OCI-LY1 (cell line): Measurements from ENCODE around the gene SNU13.
"Not testable (repeated sequence)": the region's sequence is repeated elsewhere in the genome, so short reads cannot be mapped to it uniquely, and the experiment has no call there.

Source experiments
- H2AFZ ChIP-seq: fragments of 200-600 bp; sonication (generic), shearing (Covaris generic); 2 replicates; pipeline ENCODE4 v1.6.0; 2014; ENCODE audit warnings: antibody characterized with exemption, mild to moderate bottlenecking, low read length
- H3F3A ChIP-seq: fragments of 200-600 bp; sonication (generic), shearing (Covaris generic); 2 replicates; pipeline ENCODE4 v1.6.0; 2014; ENCODE audit warnings: mild to moderate bottlenecking, antibody characterized with exemption, low read length, moderate library complexity; ENCODE audit not compliant: insufficient read depth
- H3K27ac ChIP-seq: fragments of 200-600 bp; sonication (generic); 2 replicates; pipeline ENCODE4 v1.5.1; 2014; ENCODE audit warnings: low read length, mixed run types, mild to moderate bottlenecking, low read depth; ENCODE audit not compliant: poor library complexity, severe bottlenecking
- H3K27me3 ChIP-seq: fragments of 200-600 bp; sonication (generic); 2 replicates; pipeline ENCODE4 v1.6.0; 2014; ENCODE audit warnings: antibody characterized with exemption, mild to moderate bottlenecking, low read length, moderate library complexity; ENCODE audit not compliant: insufficient read depth
- H3K36me3 ChIP-seq: fragments of 200-600 bp; sonication (generic); 2 replicates; pipeline ENCODE4 v1.6.1; 2014; ENCODE audit warnings: mild to moderate bottlenecking, antibody characterized with exemption, low read length, moderate library complexity, mixed read lengths; ENCODE audit not compliant: insufficient read depth
- H3K4me1 ChIP-seq: fragments of 200-600 bp; sonication (generic); 2 replicates; pipeline ENCODE4 v1.5.1; 2014; ENCODE audit warnings: mild to moderate bottlenecking, low read length, moderate library complexity; ENCODE audit not compliant: insufficient read depth, severe bottlenecking
- H3K4me2 ChIP-seq: fragments of 200-600 bp; sonication (generic), shearing (Covaris generic); 2 replicates; pipeline ENCODE4 v1.6.1; 2014; ENCODE audit warnings: low read length
- H3K4me3 ChIP-seq: fragments of 200-600 bp; sonication (generic); 2 replicates; pipeline ENCODE4 v1.5.1; 2014; ENCODE audit warnings: low read length, low read depth, mild to moderate bottlenecking, mixed read lengths; ENCODE audit not compliant: poor library complexity, severe bottlenecking
- H3K79me2 ChIP-seq: fragments of 200-600 bp; shearing (Covaris generic); 2 replicates; pipeline ENCODE4 v1.6.1; 2016; ENCODE audit warnings: mixed run types, low read length, mixed read lengths; ENCODE audit not compliant: insufficient read depth
- H3K9ac ChIP-seq: fragments of 200-600 bp; sonication (generic), shearing (Covaris generic); 2 replicates; pipeline ENCODE4 v1.6.1; 2014; ENCODE audit warnings: mild to moderate bottlenecking, low read length, mixed read lengths
- H3K9me2 ChIP-seq: fragments of 200-600 bp; sonication (generic), shearing (Covaris generic); 2 replicates; pipeline ENCODE4 v1.6.1; 2014; ENCODE audit warnings: low read depth, mild to moderate bottlenecking, low read length, mixed read lengths
- H3K9me3 ChIP-seq: fragments of 200-600 bp; shearing (Covaris generic); 2 replicates; pipeline ENCODE4 v1.6.1; 2014; ENCODE audit warnings: low read length, mixed read lengths
- H4K20me1 ChIP-seq: fragments of 200-600 bp; sonication (generic), shearing (Covaris generic); 2 replicates; pipeline ENCODE4 v1.6.0; 2016; ENCODE audit warnings: mild to moderate bottlenecking, low read length; ENCODE audit not compliant: insufficient read depth
- EZH2 ChIP-seq: fragments of 200-600 bp; sonication (generic), shearing (Covaris generic); IDR thresholded peaks from 2 replicates; pipeline ENCODE4 v1.8.0; 2017; ENCODE audit warnings: borderline replicate concordance, mixed run types, mild to moderate bottlenecking, antibody characterized with exemption, low read length, moderate library complexity, mixed read lengths
- TF ChIP-seq, protein P1 (sequence below): fragments of 200-600 bp; sonication (generic), shearing (Covaris generic); IDR thresholded peaks from 2 replicates; pipeline ENCODE4 v1.5.1; 2017; ENCODE audit warnings: mild to moderate bottlenecking, antibody characterized with exemption, low read length, moderate library complexity, mixed read lengths

SNU13 gene

DNA sequence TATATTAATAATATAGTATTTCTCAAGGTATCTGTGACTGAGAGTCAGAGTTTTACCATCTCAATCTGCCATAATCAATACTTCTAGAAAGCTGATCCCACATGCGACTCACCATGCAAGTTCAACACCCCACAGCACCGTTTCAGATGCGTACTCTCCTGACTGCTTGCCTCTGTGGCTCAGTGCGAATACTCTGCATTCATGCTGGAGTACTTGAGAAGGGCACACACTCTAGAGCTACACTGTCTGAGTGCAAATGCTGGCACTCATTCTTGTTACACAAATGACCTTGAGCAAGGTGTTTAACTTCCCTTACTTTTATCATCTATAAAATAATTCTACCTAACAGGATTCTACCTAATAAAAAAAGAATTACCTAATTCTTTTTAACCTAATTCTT is 12.5 kb downstream of the SNU13 start:
- H3K27ac ChIP-seq = no peak overlapping the region
- H3K79me2 ChIP-seq = peaks cover 17% of the 10 kb centered on the region
- H3K9me3 ChIP-seq = no peaks in the 10 kb centered on the region
- no peaks in the 10 kb centered on the region for H3K9me2 ChIP-seq
- no peak overlapping the region for H3K9ac ChIP-seq
- no peak overlapping the region for H3K4me3 ChIP-seq
- no peaks in the 10 kb centered on the region for H4K20me1 ChIP-seq
- H3K36me3 ChIP-seq = peaks cover 88% of the 10 kb centered on the region
- H2AFZ ChIP-seq = no peak overlapping the region
- no peak for TF ChIP-seq EZH2
- TF ChIP-seq, protein P1, sequence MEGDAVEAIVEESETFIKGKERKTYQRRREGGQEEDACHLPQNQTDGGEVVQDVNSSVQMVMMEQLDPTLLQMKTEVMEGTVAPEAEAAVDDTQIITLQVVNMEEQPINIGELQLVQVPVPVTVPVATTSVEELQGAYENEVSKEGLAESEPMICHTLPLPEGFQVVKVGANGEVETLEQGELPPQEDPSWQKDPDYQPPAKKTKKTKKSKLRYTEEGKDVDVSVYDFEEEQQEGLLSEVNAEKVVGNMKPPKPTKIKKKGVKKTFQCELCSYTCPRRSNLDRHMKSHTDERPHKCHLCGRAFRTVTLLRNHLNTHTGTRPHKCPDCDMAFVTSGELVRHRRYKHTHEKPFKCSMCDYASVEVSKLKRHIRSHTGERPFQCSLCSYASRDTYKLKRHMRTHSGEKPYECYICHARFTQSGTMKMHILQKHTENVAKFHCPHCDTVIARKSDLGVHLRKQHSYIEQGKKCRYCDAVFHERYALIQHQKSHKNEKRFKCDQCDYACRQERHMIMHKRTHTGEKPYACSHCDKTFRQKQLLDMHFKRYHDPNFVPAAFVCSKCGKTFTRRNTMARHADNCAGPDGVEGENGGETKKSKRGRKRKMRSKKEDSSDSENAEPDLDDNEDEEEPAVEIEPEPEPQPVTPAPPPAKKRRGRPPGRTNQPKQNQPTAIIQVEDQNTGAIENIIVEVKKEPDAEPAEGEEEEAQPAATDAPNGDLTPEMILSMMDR = no peak
- H3K27me3 ChIP-seq = no peaks in the 10 kb centered on the region
- peaks cover 1% of the 10 kb centered on the region for H3K4me1 ChIP-seq
- H3F3A ChIP-seq = no peaks in the 10 kb centered on the region
- H3K4me2 ChIP-seq = no peak overlapping the region

DNA sequence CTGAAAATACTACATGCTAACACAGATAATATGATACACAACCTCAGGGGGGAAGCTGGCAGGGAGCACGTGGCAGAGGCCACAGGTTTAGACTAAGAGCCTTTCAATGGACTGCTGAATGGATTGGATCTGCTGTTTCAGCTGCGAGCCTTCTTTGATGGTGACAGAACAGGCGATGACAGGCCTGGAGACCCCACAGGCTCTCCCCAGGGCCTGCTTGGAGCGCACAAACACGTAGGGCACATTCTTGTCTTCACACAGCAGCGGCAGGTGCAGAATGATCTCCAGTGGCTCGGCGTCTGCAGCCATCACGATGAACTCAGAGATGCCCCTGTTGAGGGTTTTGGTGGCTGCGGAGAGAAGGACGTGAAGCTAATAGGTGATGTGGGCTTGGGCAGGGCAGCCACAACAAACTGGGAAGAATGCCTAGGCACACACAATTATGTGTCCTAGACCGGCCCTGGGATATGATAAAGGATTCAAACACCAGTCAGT is 13.8 kb downstream of the SNU13 start:
- Histone ChIP-seq H3K27me3 (no peaks in the 10 kb centered on the region), H3K36me3 (peaks cover 75% of the 10 kb centered on the region), H3K4me1 (no peaks in the 10 kb centered on the region), H3K4me2 (no peak overlapping the region), H2AFZ (no peak overlapping the region), H3K9me2 (no peaks in the 10 kb centered on the region), H3K27ac (no peak overlapping the region), H3K79me2 (peaks cover 4% of the 10 kb centered on the region; the same call in 1 of the 2 replicates), H3K9me3 (no peaks in the 10 kb centered on the region), H3K4me3 (no peak overlapping the region), H3K9ac (no peak overlapping the region), H4K20me1 (no peaks in the 10 kb centered on the region), H3F3A (no peaks in the 10 kb centered on the region)
- no peak for TF ChIP-seq EZH2
- TF ChIP-seq, protein P1 = no peak

DNA sequence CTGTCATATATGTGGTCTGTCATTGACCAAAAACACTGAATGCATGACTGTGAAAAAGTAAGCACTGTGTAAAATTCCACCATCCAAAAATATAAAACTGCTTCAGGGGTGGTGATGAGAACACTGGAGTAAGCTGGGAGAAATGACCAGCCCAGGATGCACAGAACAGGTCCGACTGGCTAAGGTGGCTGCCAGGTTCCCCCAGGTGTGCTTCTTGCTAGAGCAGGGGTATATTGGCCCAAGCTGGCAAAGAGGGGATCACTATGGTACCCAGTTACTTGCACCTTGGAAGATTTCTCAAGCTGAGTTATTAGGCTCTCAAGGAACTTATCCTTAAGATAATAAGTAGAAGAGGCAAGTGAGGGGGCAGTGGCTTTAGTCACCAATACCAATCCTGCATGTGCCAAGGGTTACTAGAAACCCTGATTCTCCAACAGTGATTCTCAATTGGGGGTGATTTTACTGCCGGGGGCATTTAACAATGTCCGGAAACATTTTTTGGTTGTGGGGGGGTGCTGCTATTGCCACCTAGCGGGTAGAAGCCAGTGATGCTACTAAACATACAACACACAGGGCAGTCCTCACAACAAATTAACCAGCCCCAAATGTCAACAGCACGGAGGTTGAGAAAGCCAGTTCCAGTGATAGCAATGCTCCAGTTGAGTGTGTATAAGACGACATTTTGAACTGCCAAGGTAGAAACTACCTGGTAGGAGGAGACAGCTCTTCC is 15.7 kb downstream of the SNU13 start:
- no peak overlapping the region for H3K4me2 ChIP-seq

GRCh38 chr22:41672096-41672495 is 16.6 kb downstream of the SNU13 start:
- not testable (repeated sequence) for H3F3A ChIP-seq, H3K4me3 ChIP-seq, H3K79me2 ChIP-seq, H3K9ac ChIP-seq, H4K20me1 ChIP-seq, H3K27me3 ChIP-seq, H3K4me1 ChIP-seq, H3K9me3 ChIP-seq, H2AFZ ChIP-seq, H3K27ac ChIP-seq, H3K4me2 ChIP-seq, H3K9me2 ChIP-seq
- peaks cover 49% of the 10 kb centered on the region for H3K36me3 ChIP-seq

More for the DNA sequence above, 15.7 kb downstream of the SNU13 start:
- Histone ChIP-seq H3K4me1 (peaks cover under 1% of the 10 kb centered on the region), H3K79me2 (no peaks in the 10 kb centered on the region), H3K9me3 (no peaks in the 10 kb centered on the region), H3K9me2 (no peaks in the 10 kb centered on the region), H4K20me1 (no peaks in the 10 kb centered on the region), H3K36me3 (peaks cover 57% of the 10 kb centered on the region), H3K27ac (no peak overlapping the region), H3K4me3 (no peak overlapping the region), H3K27me3 (no peaks in the 10 kb centered on the region), H2AFZ (no peak overlapping the region), H3K9ac (no peak overlapping the region), H3F3A (peaks cover 3% of the 10 kb centered on the region; the same call in 1 of the 2 replicates)
- TF ChIP-seq EZH2 = no peak
- TF ChIP-seq, protein P1 = peak; percentile 72
